Loucy (cell line): Measurements from ENCODE around the gene SNAP23.

Experiments
- CTCF ChIP-seq: fragments of 200-600 bp; sonication (generic); conservative IDR thresholded peaks from 2 replicates; pipeline ENCODE4 v1.5.1; 2014; ENCODE audit warnings: mild to moderate bottlenecking, antibody characterized with exemption, low read length
- EZH2phosphoT487 ChIP-seq: fragments of 200-600 bp; IDR thresholded peaks from 2 replicates; pipeline ENCODE4 v1.6.1; 2018; ENCODE audit warnings: antibody characterized with exemption, mild to moderate bottlenecking, moderate library complexity, borderline replicate concordance

GRCh38 chr15:42547918-42548248 is 52.4 kb downstream of the SNAP23 start:
- TF ChIP-seq CTCF: no peak
- TF ChIP-seq EZH2phosphoT487: no peak
